MG63 (cell line): ENCODE measurements around the gene RARG. TPM values are rescaled to one million over a fixed set of nuclear protein-coding genes. Genes with fewer than 3 reads are reported as not detected.
"Not testable (repeated sequence)": the region's sequence is repeated elsewhere in the genome, so short reads cannot be mapped to it uniquely, and the experiment has no call there.

Source experiments
- DNase-seq: peaks from one replicate; pipeline ENCODE4 v3.0.0-alpha.2; 2020
- H3K27me3 ChIP-seq: fragments of 250-450 bp; sonication (Bioruptor Pico); 2 replicates; pipeline ENCODE4 v1.5.1; 2020; ENCODE audit warnings: mild to moderate bottlenecking, moderate library complexity
- H3K36me3 ChIP-seq: fragments of 250-450 bp; sonication (Bioruptor Pico); 2 replicates; pipeline ENCODE4 v1.5.1; 2020; ENCODE audit warnings: mild to moderate bottlenecking, moderate library complexity
- H3K4me3 ChIP-seq: fragments of 250-450 bp; sonication (Bioruptor Pico); 2 replicates; pipeline ENCODE4 v1.5.1; 2020; ENCODE audit warnings: mild to moderate bottlenecking, moderate library complexity
- H3K9me3 ChIP-seq: fragments of 250-450 bp; sonication (Bioruptor Pico); 2 replicates; pipeline ENCODE4 v1.5.1; 2020; ENCODE audit warnings: mild to moderate bottlenecking, moderate library complexity
- total RNA-seq: library from RNA; depleted of rRNA; stranded (reverse); fragments of >200 nt; shearing (Covaris generic); gene quantifications from 2 replicates; pipeline ENCODE4 v1.2.3, GENCODE V29; 2014; ENCODE audit warnings: low replicate concordance

Gene RARG
- total RNA-seq, 1 experiment from 2014 or later: 40.7 TPM

DNA sequence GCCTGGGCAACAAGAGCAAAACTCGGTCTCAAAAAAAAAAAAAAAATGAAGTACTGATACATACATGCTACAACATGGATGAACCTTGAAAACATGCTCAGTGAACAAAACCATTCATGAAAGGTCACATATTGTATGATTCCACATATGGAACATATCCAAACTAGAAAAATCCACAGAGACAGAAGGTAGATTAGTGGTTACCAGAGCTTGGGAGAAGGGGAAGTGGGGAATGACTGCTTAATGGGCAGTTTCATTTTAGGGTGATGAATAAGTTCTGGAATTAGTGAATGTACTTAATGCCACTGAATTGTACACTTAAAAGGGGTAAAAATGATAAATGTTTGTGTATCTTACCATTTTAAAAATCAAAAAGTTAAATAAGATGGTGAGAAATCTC is 27.7 kb downstream of the RARG start:
- no peak overlapping the region for H3K4me3 ChIP-seq
- no peaks in the 10 kb centered on the region for H3K9me3 ChIP-seq
- no peak for DNase-seq
- no peaks in the 10 kb centered on the region for H3K36me3 ChIP-seq
- H3K27me3 ChIP-seq: no peaks in the 10 kb centered on the region

DNA sequence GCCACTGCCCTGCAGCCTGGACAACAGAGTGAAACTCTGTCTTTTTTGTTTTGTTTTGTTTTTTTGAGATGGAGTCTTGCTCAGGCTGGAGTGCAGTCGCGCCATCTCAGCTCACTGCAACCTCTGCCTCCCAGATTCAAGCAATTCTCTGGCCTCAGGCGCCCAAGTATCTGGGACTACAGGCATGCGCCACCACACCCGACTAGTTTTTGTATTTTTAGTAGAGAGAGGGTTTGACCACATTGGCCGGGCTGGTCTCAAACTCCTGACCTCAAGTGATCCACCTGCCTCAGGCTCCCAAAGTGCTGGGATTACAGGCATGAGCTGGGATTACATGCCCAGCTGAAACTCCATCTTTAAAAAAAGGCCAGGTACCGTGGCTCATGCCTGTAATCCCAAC is 29.7 kb downstream of the RARG start:
- DNase-seq: not testable (repeated sequence)

GRCh38 chr12:53201639-53202038 is 30.4 kb downstream of the RARG start:
- Histone ChIP-seq H3K27me3 (no peaks in the 10 kb centered on the region), H3K9me3 (no peaks in the 10 kb centered on the region), H3K4me3 (no peak overlapping the region), H3K36me3 (no peaks in the 10 kb centered on the region)
- DNase-seq: no peak

More for the DNA sequence above, 29.7 kb downstream of the RARG start:
- not testable (repeated sequence) for H3K4me3 ChIP-seq, H3K27me3 ChIP-seq, H3K9me3 ChIP-seq, H3K36me3 ChIP-seq

GRCh38 chr12:53201177-53201541 is 30.9 kb downstream of the RARG start:
- DNase-seq: no peak

DNA sequence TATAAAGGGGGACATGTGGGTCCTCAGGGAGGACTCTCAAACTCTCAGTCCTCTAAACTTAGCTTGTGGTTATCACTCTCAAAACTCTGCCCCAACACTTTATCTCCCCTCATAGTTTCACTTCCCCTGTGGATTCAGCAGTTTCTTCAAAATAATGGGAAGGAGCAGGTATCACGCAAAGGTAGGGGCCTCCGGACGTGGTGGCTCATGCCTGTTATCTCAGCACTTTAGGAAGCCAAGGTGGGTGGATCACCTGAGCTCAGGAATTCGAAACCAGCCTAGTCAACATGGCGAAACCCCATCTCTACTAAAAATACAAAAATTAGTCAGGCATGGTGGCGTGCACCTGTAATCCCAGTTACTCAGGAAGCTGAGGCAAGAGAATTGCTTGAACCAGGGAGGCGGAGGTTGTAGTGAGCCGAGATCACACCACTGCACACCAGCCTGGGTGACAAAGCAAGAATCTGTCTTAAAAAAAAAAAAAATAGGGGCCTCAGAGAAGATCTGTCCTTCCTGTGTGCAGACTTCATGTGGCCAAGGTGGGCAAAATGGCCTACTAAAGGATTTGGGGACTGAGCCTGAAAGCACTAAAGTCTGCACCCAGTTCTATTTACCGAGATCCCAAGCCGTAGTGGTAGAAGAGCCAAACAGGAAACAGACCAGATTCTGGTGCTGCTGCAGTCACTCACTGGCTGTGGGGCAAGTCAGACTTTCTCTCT is 31.4 kb downstream of the RARG start:
- Histone ChIP-seq H3K9me3 (no peaks in the 10 kb centered on the region), H3K27me3 (no peaks in the 10 kb centered on the region), H3K36me3 (no peaks in the 10 kb centered on the region), H3K4me3 (no peak overlapping the region)
- DNase-seq: no peak

More at GRCh38 chr12:53201177-53201541, 30.9 kb downstream of the RARG start:
- Histone ChIP-seq H3K9me3 (no peaks in the 10 kb centered on the region), H3K27me3 (no peaks in the 10 kb centered on the region), H3K4me3 (no peak overlapping the region), H3K36me3 (no peaks in the 10 kb centered on the region)

DNA sequence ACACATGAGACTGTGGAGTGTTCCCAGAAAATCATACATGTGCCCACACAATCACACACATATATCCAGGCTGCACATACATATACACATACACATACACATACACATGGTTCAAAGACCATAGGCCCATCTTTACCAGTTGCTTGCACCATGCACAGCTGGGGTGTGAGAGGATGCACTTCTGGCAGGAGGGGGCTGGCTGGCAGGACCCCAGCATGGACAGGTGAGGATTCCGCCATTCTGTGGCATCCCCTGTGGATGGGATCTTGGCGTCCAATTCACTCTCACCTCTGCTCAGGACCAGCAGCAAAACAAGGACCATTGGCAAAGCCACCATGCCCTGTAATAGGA is 31.9 kb downstream of the RARG start:
- Histone ChIP-seq H3K9me3 (no peaks in the 10 kb centered on the region), H3K4me3 (no peak overlapping the region), H3K27me3 (no peaks in the 10 kb centered on the region), H3K36me3 (no peaks in the 10 kb centered on the region)
- DNase-seq: no peak

DNA sequence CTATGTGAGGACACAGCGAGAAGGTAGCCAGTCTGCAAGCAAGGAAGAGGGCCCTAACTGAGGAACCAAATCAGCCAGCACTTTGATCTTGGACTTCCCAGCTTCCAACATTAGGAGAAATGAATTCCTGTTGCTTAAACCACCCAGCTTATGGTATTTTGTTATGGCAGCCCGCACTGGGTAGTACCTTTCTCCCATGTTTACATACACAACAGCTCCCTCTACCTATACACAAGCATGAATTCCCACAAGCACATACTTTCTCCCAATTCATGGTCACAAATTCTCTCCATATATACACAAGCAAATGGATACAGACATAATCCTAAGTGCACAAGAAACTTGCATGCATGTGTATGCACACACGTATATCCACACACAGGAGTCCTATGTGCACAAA is 32.3 kb downstream of the RARG start:
- no peaks in the 10 kb centered on the region for H3K27me3 ChIP-seq
- H3K9me3 ChIP-seq: no peaks in the 10 kb centered on the region
- no peak for DNase-seq

DNA sequence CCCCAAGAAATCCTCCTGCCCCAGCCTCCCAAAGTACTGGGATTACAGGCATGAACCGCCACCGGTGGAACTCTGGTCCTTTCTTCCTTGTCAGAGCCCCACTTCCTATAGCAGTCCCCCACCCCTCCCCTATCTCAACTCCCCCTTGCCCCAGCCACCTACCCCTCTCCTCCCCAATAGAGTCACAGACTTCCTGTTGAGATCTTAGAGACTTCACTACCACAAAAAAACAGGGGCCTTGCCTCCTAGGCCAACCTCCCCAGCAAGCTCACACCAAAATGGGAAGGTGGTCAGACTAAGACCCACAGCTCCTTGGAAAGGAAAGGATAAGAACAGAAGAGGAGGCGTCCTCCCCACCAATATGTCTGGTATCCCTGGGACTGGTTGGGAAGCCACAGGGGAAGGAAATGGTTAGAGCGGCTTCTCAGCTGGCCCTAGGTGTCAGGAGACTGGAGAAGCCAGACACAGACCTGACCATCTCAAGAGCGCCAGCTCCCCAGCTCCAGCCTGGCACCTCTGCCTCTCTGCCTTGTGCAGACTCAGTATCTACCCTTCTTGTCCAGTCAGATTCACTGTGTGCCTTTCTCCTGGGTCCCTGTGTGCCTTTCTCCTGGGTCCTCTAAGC is 33.4 kb downstream of the RARG start:
- Histone ChIP-seq H3K4me3 (no peak overlapping the region), H3K9me3 (no peaks in the 10 kb centered on the region), H3K27me3 (no peaks in the 10 kb centered on the region), H3K36me3 (no peaks in the 10 kb centered on the region)
- no peak for DNase-seq

More for the DNA sequence above, 32.3 kb downstream of the RARG start:
- no peaks in the 10 kb centered on the region for H3K36me3 ChIP-seq
- H3K4me3 ChIP-seq: no peak overlapping the region

DNA sequence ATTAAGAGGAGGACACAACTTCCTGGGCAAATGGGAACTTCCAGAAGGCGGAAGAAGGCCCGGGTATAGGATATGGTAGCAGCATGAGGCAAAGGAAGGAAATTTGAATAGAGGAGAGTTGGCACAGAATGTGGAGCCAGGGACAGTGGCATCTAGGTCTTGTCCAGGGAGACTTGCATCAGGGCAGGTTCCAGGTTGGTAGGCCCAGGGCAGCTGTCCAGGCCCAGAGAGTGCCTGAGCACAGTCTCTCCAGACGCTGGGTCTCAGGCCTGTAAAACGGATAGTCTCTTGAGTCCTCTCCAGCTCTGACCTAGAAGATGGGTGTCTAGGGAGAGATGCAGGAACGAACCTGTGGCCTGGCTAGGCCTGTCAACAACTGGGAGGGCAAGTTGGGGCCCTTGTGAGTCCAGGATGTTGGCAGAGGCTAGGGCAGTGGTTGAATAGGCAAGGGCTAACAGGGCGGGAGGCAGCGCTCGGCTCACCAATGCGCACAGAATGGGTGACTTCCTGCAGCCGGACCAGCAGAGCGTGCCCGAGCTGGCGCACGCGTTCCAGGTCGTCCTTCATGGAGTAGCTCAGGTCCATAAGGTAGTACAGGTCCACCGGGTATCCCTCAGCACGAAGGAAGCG is 34.9 kb downstream of the RARG start:
- no peaks in the 10 kb centered on the region for H3K27me3 ChIP-seq
- no peak overlapping the region for H3K4me3 ChIP-seq
- no peak for DNase-seq
- no peaks in the 10 kb centered on the region for H3K36me3 ChIP-seq
- H3K9me3 ChIP-seq: no peaks in the 10 kb centered on the region

DNA sequence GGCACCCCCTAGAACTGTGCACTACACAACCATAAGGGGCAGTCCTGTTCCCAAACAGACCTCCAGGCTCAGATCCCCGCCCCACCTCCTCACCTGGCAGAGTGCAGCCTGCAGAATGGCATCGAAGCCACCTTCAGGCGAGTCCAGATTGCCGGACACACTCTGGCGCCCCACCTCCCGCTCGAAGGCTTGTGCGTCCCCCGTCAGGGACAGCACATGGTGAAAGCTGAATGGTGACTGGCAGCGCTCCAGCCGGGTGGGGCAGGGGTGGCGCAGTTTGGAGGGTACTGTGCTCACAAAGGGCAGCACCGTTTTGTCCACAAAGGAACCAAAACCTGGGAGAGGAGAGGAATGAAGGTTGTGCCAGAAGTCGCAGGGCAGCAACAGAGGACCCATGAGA is 35.5 kb downstream of the RARG start:
- Histone ChIP-seq H3K9me3 (no peaks in the 10 kb centered on the region), H3K27me3 (no peaks in the 10 kb centered on the region), H3K4me3 (no peak overlapping the region), H3K36me3 (no peaks in the 10 kb centered on the region)
- DNase-seq: no peak

- H3K4me3 ChIP-seq: no peak overlapping the region
- no peak for DNase-seq
- no peaks in the 10 kb centered on the region for H3K9me3 ChIP-seq
- H3K36me3 ChIP-seq: peaks cover 3% of the 10 kb centered on the region; the same call in 1 of the 2 replicates
- H3K27me3 ChIP-seq: no peaks in the 10 kb centered on the region
These were observed 36.2 kb downstream of the RARG start for GRCh38 chr12:53195516-53196420.

GRCh38 chr12:53194973-53195372 is 37.0 kb downstream of the RARG start:
- H3K4me3 ChIP-seq: no peak overlapping the region
- H3K9me3 ChIP-seq: no peaks in the 10 kb centered on the region
- H3K36me3 ChIP-seq: peaks cover 3% of the 10 kb centered on the region; the same call in 1 of the 2 replicates
- no peak for DNase-seq
- no peaks in the 10 kb centered on the region for H3K27me3 ChIP-seq

- no peaks in the 10 kb centered on the region for H3K9me3 ChIP-seq
- peaks cover 3% of the 10 kb centered on the region; the same call in 1 of the 2 replicates for H3K36me3 ChIP-seq
- no peak for DNase-seq
- H3K27me3 ChIP-seq: no peaks in the 10 kb centered on the region
- H3K4me3 ChIP-seq: no peak overlapping the region
These were observed 37.9 kb downstream of the RARG start for GRCh38 chr12:53193985-53194716.

DNA sequence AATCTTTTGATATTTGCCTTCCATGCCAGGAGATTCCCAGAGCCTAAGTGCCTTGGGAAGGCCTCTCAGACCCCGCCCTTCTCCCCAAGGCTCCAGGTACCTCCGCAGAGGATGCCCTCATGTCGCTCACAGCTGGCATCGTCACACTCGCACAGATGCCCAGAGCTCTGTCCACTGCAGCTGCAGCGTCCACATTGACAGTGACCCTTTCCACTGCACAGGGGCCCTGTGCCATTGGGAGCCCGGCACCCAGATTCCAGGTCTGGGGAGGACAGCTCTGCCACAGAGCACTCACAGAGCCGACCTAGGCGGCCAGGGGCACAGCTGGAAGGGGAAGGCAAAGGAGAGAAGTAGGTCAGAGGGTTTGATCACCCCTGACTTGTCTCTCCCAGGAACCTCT is 39.0 kb downstream of the RARG start:
- Histone ChIP-seq H3K4me3 (no peak overlapping the region), H3K36me3 (peaks cover 8% of the 10 kb centered on the region), H3K9me3 (no peaks in the 10 kb centered on the region), H3K27me3 (no peaks in the 10 kb centered on the region)
- DNase-seq: no peak

DNA sequence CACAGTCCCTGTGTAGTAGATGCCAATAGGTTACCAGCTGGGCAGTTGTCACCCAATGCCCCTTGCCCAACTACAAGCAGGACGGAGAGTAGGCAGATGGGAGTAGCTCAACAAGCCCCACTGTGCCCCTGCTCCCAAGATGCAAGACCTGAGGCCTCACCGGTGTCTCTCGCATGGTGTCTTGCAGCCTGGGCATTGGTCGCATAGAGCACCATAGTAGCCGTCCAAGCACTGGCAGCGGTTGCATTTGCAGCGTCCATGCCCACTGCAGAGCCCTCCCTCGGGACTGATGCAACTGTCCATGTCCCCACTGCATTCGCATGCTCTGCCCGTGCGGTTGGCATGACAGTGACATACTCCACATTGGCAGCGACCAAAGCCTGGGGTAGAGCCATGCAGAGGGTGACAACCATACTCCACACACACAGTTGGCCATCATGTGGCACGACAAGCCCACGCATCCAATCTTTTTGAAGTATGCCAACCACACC is 39.4 kb downstream of the RARG start:
- H3K9me3 ChIP-seq: no peaks in the 10 kb centered on the region
- H3K27me3 ChIP-seq: no peaks in the 10 kb centered on the region
- DNase-seq: no peak
- H3K4me3 ChIP-seq: no peak overlapping the region
- H3K36me3 ChIP-seq: peaks cover 13% of the 10 kb centered on the region

DNA sequence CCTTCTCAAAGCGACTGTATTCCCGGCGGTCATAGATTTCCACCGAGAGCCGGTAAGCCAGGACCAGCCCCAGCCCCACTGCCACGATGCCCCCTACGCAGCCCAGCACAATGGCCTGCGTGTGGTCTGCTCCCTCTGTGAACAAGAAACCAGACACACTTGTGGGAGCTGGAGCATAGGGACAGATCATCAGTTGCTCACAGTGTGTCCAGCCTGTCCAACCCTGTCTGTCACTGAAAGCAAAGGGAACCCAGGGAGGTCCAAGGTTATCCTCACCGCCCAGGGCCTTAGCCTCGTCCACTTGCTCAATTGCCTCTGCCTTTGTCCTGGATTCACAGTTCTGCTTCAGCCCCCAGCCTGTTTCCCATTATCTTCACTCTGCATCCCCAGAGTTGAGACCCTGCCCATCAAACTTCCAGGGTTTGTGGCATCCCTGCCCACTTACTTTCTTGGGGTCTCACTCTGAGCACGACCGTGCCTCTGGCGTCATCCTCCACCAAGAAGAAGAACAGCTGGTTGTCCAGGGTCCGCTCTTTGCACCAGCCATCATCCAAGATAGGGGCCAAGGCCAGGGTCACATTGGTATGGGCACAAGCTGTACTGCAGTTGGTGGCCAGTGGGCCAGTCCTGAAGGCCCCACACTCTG is 40.0 kb downstream of the RARG start:
- DNase-seq: no peak
- Histone ChIP-seq H3K9me3 (no peaks in the 10 kb centered on the region), H3K36me3 (peaks cover 18% of the 10 kb centered on the region), H3K4me3 (no peak overlapping the region), H3K27me3 (no peaks in the 10 kb centered on the region)
